CD14-positive monocyte (primary cell): Measurements from ENCODE around the gene MET. TPM values are rescaled to one million over a fixed set of nuclear protein-coding genes. Genes with fewer than 3 reads are reported as not detected.

Source experiments
- DNase-seq, 3 donors: peaks; one replicate each; pipeline ENCODE4 v3.0.0-alpha.2; 2011 to 2022
- H2AFZ ChIP-seq: 2 replicates; pipeline ENCODE4 v1.6.0; 2012; ENCODE audit warnings: mild to moderate bottlenecking, low read depth, low read length, inconsistent platforms; ENCODE audit not compliant: insufficient read depth, poor library complexity, severe bottlenecking
- H3K27ac ChIP-seq, 2 donors: 1 replicate in 1 of 2; 2 replicates in 1 of 2; pipeline ENCODE4 v1.5.1; 2012 to 2013; ENCODE audit warnings: low read length in 2 of 2, control low read depth in 1 of 2, inconsistent platforms in 1 of 2, low read depth in 1 of 2, mild to moderate bottlenecking in 1 of 2
- H3K27me3 ChIP-seq, 2 donors: one replicate each; pipeline versions ENCODE4 v1.6.0 to v1.6.1; 2011 to 2013; ENCODE audit warnings: low read length in 2 of 2; ENCODE audit not compliant: control insufficient read depth in 2 of 2, insufficient read depth in 2 of 2
- H3K36me3 ChIP-seq, 2 donors: replicated peaks in 1 of 2; 1 replicate in 1 of 2; 2 replicates in 1 of 2; pipeline versions ENCODE4 v1.5.1 to v1.6.1; 2012 to 2013; ENCODE audit warnings: low read length in 2 of 2, control low read depth in 1 of 2, inconsistent platforms in 1 of 2, mild to moderate bottlenecking in 1 of 2; ENCODE audit not compliant: insufficient read depth in 2 of 2, control insufficient read depth in 1 of 2
- H3K4me1 ChIP-seq, 2 donors: 1 replicate in 1 of 2; 2 replicates in 1 of 2; pipeline versions ENCODE4 v1.5.1 to v1.6.1; 2012 to 2013; ENCODE audit warnings: low read length in 2 of 2, control low read depth in 1 of 2, inconsistent platforms in 1 of 2, mild to moderate bottlenecking in 1 of 2, moderate library complexity in 1 of 2; ENCODE audit not compliant: insufficient read depth in 2 of 2, control insufficient read depth in 1 of 2
- H3K4me2 ChIP-seq: replicated peaks from 2 replicates; pipeline ENCODE3; 2012; ENCODE audit warnings: low read length, moderate library complexity, mild to moderate bottlenecking; ENCODE audit not compliant: poor library complexity, severe bottlenecking; ENCODE audit errors: extremely low read depth
- H3K4me3 ChIP-seq, 3 experiments: fragments of 200-600 bp in 1 of 3; sonication (generic) in 1 of 3; replicated peaks in 1 of 3; 1 replicate in 2 of 3; 2 replicates in 1 of 3; pipeline ENCODE4 v1.5.1; 2011 to 2013; ENCODE audit warnings: low read length in 3 of 3, mild to moderate bottlenecking in 3 of 3, control low read depth in 2 of 3, low read depth in 2 of 3, inconsistent platforms in 1 of 3, moderate library complexity in 1 of 3
- H3K79me2 ChIP-seq: 2 replicates; pipeline ENCODE4 v1.6.0; 2012; ENCODE audit warnings: mild to moderate bottlenecking, control low read depth, inconsistent platforms, low read length, moderate library complexity; ENCODE audit not compliant: insufficient read depth
- H3K9ac ChIP-seq: 2 replicates; pipeline ENCODE4 v1.6.0; 2017; ENCODE audit warnings: low read length, mild to moderate bottlenecking; ENCODE audit not compliant: insufficient read depth, poor library complexity, severe bottlenecking
- H3K9me3 ChIP-seq, 2 donors: replicated peaks in 1 of 2; 1 replicate in 1 of 2; 2 replicates in 1 of 2; pipeline versions ENCODE4 v1.5.1 to v1.6.1; 2012 to 2013; ENCODE audit warnings: low read length in 2 of 2, control low read depth in 1 of 2; ENCODE audit not compliant: control insufficient read depth in 1 of 2, insufficient read depth in 1 of 2
- H4K20me1 ChIP-seq: 2 replicates; pipeline ENCODE4 v1.6.0; 2012; ENCODE audit warnings: mild to moderate bottlenecking, low read length, control low read depth, moderate library complexity; ENCODE audit not compliant: insufficient read depth
- H3K27ac Mint-ChIP-seq, 7 donors: one replicate each; pipeline ENCODE4 v1.8.0; 2020; ENCODE audit warnings: mild to moderate bottlenecking in 7 of 7, mixed read lengths in 7 of 7, moderate library complexity in 6 of 7, inconsistent platforms in 2 of 7
- H3K27me3 Mint-ChIP-seq, 3 donors: one replicate each; pipeline ENCODE4 v1.8.0; 2021 to 2022; ENCODE audit warnings: low read depth in 3 of 3, mild to moderate bottlenecking in 3 of 3, mixed read lengths in 3 of 3, moderate library complexity in 3 of 3, inconsistent platforms in 1 of 3
- H3K36me3 Mint-ChIP-seq, 2 donors: one replicate each; pipeline ENCODE4 v1.8.0; 2020; ENCODE audit warnings: mixed read lengths in 2 of 2, inconsistent platforms in 1 of 2, mild to moderate bottlenecking in 1 of 2
- H3K4me1 Mint-ChIP-seq: one replicate; pipeline ENCODE4 v1.8.0; 2020; ENCODE audit warnings: mild to moderate bottlenecking, mixed read lengths
- H3K4me3 Mint-ChIP-seq, 2 donors: one replicate each; pipeline ENCODE4 v1.8.0; 2020; ENCODE audit warnings: mild to moderate bottlenecking in 2 of 2, mixed read lengths in 2 of 2, moderate library complexity in 1 of 2
- H3K9me3 Mint-ChIP-seq, 7 donors: one replicate each; pipeline ENCODE4 v1.8.0; 2020 to 2022; ENCODE audit warnings: mixed read lengths in 7 of 7, mild to moderate bottlenecking in 6 of 7, moderate library complexity in 6 of 7, inconsistent platforms in 2 of 7
- WGBS: methylation state at CpG from one replicate; pipeline ENCODE4 v1.1.5; 2013; ENCODE audit warnings: missing lambda C conversion rate; ENCODE audit not compliant: insufficient coverage; 5-methylcytosine and 5-hydroxymethylcytosine counted together
- intact Hi-C, 2 donors: fragments of 100-400 bp; cut with micrococcal nuclease; formaldehyde crosslinking; loops; one replicate each; pipeline versions ENCODE4 v1.15.0 to v1.15.1; 2023
- polyA plus RNA-seq, 3 donors: library from polyadenylated mRNA; depleted of rRNA in 1 of 3; unstranded in 2 of 3; stranded (reverse) in 1 of 3; fragments of 300-500 nt in 2 of 3; fragments of >200 nt in 1 of 3; fragmentation: Illumina TruSeq in 2 of 3; gene quantifications; 1 replicate in 2 of 3; 2 replicates in 1 of 3; pipeline ENCODE4 v1.2.3, GENCODE V29; 2012 to 2021
- TF ChIP-seq, protein P1 (sequence below): fragments of 200-600 bp; IDR thresholded peaks from one replicate; pipeline ENCODE4 v1.8.0; 2022; ENCODE audit warnings: antibody characterized with exemption, mild to moderate bottlenecking

MET gene
- polyA plus RNA-seq, 3 donors: not detected

DNA sequence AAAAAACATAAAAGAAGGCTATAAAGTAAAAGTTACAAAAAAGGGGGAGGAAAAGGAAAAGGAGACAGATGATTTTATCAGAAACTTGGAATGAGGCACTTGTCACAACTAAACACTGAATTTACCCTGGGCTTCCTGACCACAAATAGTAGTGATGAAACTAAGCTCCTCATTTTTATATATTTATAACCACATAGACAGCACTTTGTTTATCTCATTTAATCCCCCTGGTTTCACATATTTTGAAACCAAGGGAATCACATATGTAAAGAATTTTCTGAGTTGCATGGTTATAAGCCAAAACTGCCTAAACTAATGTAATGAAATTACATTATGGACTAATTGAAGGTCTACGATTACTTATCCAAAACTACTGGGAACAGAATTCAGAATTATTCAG lies 39.6 kb upstream of the MET start:
- Mint-ChIP-seq H3K9me3 (no peaks in the 10 kb centered on the region), H3K27me3 (peaks cover 0 to 5% (median 3%) of the 10 kb centered on the region in 3 donors), H3K36me3 (peaks cover 0 to 3% of the 10 kb centered on the region in 2 donors), H3K4me3 (no peak overlapping the region), H3K27ac (peak overlapping the region in 2 of 7 donors; percentile 38 to 64), H3K4me1 (peaks cover 25% of the 10 kb centered on the region)
- no CpG with 5 or more reads among the region's 1 CpG for WGBS
- Histone ChIP-seq H3K9ac (no peak overlapping the region), H3K4me2 (no peak overlapping the region), H3K79me2 (no peaks in the 10 kb centered on the region), H3K4me3 (no peak overlapping the region), H2AFZ (no peak overlapping the region), H3K27me3 (no peaks in the 10 kb centered on the region), H3K27ac (no peak overlapping the region), H3K9me3 (no peaks in the 10 kb centered on the region), H4K20me1 (no peaks in the 10 kb centered on the region), H3K36me3 (no peaks in the 10 kb centered on the region), H3K4me1 (peaks cover 9 to 16% of the 10 kb centered on the region in 2 donors)
- DNase-seq: no peak
- TF ChIP-seq, protein P1, sequence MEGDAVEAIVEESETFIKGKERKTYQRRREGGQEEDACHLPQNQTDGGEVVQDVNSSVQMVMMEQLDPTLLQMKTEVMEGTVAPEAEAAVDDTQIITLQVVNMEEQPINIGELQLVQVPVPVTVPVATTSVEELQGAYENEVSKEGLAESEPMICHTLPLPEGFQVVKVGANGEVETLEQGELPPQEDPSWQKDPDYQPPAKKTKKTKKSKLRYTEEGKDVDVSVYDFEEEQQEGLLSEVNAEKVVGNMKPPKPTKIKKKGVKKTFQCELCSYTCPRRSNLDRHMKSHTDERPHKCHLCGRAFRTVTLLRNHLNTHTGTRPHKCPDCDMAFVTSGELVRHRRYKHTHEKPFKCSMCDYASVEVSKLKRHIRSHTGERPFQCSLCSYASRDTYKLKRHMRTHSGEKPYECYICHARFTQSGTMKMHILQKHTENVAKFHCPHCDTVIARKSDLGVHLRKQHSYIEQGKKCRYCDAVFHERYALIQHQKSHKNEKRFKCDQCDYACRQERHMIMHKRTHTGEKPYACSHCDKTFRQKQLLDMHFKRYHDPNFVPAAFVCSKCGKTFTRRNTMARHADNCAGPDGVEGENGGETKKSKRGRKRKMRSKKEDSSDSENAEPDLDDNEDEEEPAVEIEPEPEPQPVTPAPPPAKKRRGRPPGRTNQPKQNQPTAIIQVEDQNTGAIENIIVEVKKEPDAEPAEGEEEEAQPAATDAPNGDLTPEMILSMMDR: no peak
- intact Hi-C loops: no loop called here

DNA sequence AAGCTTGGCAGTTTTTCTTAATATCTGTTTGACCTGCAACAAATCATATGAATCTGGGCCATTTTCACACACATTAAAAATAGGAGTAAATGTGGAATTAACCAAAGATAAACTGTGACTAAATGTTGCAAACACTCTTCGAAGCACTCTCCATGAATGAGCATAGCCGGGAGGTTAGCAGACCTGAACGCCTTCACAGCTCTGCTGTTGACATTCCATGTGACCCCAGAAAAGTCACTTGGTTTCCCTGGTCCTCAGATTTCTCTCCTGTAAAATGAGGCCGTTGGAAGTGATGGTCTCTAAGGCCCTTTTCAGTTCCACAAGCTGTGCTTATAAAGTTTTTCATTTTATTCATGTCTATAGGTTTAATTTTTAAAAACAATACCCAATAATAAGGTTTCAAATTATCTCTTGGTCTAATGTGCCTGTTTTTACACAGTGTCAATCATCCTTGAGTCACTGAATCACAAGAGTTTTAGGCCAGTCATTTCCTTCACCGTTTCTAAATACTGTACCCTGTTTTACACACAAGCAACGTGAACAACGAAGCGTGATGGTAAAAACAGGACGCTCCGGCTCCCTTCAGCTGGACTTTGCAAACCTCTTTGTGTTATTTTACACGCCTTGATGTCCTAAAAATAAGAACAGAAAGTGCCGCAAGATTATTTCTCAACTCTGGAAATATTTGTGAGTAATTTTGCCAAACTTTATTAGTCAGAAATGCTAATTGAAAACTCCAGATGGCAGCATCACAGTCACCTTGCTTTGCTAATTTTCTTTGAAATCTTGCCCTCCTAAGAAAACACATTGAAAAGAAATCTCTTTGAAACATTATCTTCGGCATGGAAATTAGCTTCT lies 38.6 kb upstream of the MET start:
- H2AFZ ChIP-seq: peak overlapping the region; percentile 51

More for the DNA sequence above, 38.6 kb upstream of the MET start:
- Histone ChIP-seq H3K36me3 (no peaks in the 10 kb centered on the region), H3K4me1 (peaks cover 9 to 16% of the 10 kb centered on the region in 2 donors), H3K9me3 (no peaks in the 10 kb centered on the region), H4K20me1 (no peaks in the 10 kb centered on the region), H3K79me2 (no peaks in the 10 kb centered on the region), H3K4me2 (no peak overlapping the region), H3K9ac (no peak overlapping the region), H3K4me3 (no peak overlapping the region), H3K27ac (peak overlapping the region in 1 of 2 donors; percentile 25), H3K27me3 (no peaks in the 10 kb centered on the region)
- Mint-ChIP-seq H3K36me3 (peaks cover 0 to 3% of the 10 kb centered on the region in 2 donors), H3K9me3 (peaks cover 0 to 4% (median 2%) of the 10 kb centered on the region in 7 donors), H3K4me1 (peaks cover 25% of the 10 kb centered on the region), H3K27me3 (peaks cover 0 to 5% (median 3%) of the 10 kb centered on the region in 3 donors), H3K27ac (peak overlapping the region; percentile 35 to 87 (median 81)), H3K4me3 (peak overlapping the region in 1 of 2 donors; percentile 63)
- intact Hi-C loops: no loop called here
- TF ChIP-seq, protein P1: no peak
- WGBS: 32% methylated on average over 8 of the region's 13 CpGs
- peak; percentile 72 to 89 (median 74) for DNase-seq
